ENCODE results near the gene NBAS. TPM values are rescaled to one million over a fixed set of nuclear protein-coding genes. Genes with fewer than 3 reads are reported as not detected.
"Not testable (repeated sequence)": the region's sequence is repeated elsewhere in the genome, so short reads cannot be mapped to it uniquely, and the experiment has no call there.

The NBAS gene
- polyA plus RNA-seq, 1 of the 3 experiments (the other 2 are of a cell fraction) = 12.0 TPM

- Histone ChIP-seq H3K27ac (ENCODE audit: low read depth in 2 of 2, low read length in 1 of 2) (no peak overlapping the region), H3K4me2 (no peak overlapping the region), H3K9me3 (no peaks in the 10 kb centered on the region), H2AFZ (ENCODE audit: low read depth) (no peak overlapping the region), H3K4me1 (ENCODE audit: control insufficient read depth in 1 of 2, insufficient read depth in 2 of 2, low read depth in 1 of 2, low read length in 1 of 2) (peaks cover 0 to 2% of the 10 kb centered on the region in 2 experiments; a peak in 1 of 4 replicates), H3K9me2 (no peaks in the 10 kb centered on the region), H3K9ac (no peak overlapping the region), H3K79me2 (ENCODE audit: insufficient read depth) (no peaks in the 10 kb centered on the region), H3F3A (replicated peaks; ENCODE audit: insufficient read depth) (no peaks in the 10 kb centered on the region), H4K20me1 (ENCODE audit: insufficient read depth) (no peaks in the 10 kb centered on the region), H3K27me3 (ENCODE audit: insufficient read depth) (no peaks in the 10 kb centered on the region), H3K36me3 (replicated peaks in 1 of 2; ENCODE audit: control insufficient read depth in 1 of 2, insufficient read depth in 2 of 2, low read length in 1 of 2) (peaks cover 2 to 4% of the 10 kb centered on the region in 2 experiments), H3K4me3 (ENCODE audit: low read depth in 2 of 2, low read length in 1 of 2) (no peak overlapping the region)
- no peak for DNase-seq
- CTCF ChIA-PET = interaction anchor here (1.1 to 1.4 kb wide), 2 partner anchors 9 to 317 kb away, joined by 3 to 4 read pairs; no protein-coding TSS in a partner anchor
- no peak for TF ChIP-seq EZH2phosphoT487 (IDR thresholded peaks at IDR 0.05; ENCODE audit: borderline replicate concordance, low read depth)
- TF ChIP-seq USF1 (IDR thresholded peaks at IDR 0.05; ENCODE audit: borderline replicate concordance, low read depth) = no peak
- no peak for TF ChIP-seq USF2 (IDR thresholded peaks at IDR 0.05; ENCODE audit: borderline replicate concordance, low read depth, low read length)
- no peak for TF ChIP-seq CHD2 (IDR thresholded peaks at IDR 0.05; ENCODE audit: low read length, partially characterized antibody)
- no peak for TF ChIP-seq SMC3 (IDR thresholded peaks at IDR 0.05; ENCODE audit: low read depth, low read length)
- TF ChIP-seq RFX5 (IDR thresholded peaks at IDR 0.05; ENCODE audit: low read length) = no peak
- TF ChIP-seq MEF2A (IDR thresholded peaks at IDR 0.05; ENCODE audit: borderline replicate concordance, low read depth) = no peak
- no peak for TF ChIP-seq GABPA (IDR thresholded peaks at IDR 0.05; ENCODE audit: low read depth)
- TF ChIP-seq FOXM1 (IDR thresholded peaks at IDR 0.05; ENCODE audit: low read depth) = no peak
- no peak for TF ChIP-seq PBX3 (IDR thresholded peaks at IDR 0.05)
- TF ChIP-seq TCF12 (IDR thresholded peaks at IDR 0.05) = no peak
- no peak for TF ChIP-seq RAD21 (IDR thresholded peaks at IDR 0.05; ENCODE audit: low read length)
- TF ChIP-seq FOXJ3 (CRISPR knock-in tag; IDR thresholded peaks at IDR 0.05) = no peak
- TF ChIP-seq POLR2AphosphoS5 (IDR thresholded peaks at IDR 0.05; ENCODE audit: low read depth, low read length) = no peak
- no peak for TF ChIP-seq YY1 (IDR thresholded peaks at IDR 0.05; ENCODE audit: low read depth)
- WGBS (ENCODE audit: low lambda C conversion rate) = 93% methylated on average over 3 of the region's 3 CpGs
- POLR2A ChIA-PET = no interaction called here
These were observed 300.9 kb downstream of the NBAS start for GRCh38 chr2:15260196-15260595.

- Histone ChIP-seq H2AFZ (ENCODE audit: low read depth) (no peak overlapping the region), H3K27me3 (ENCODE audit: insufficient read depth) (no peaks in the 10 kb centered on the region), H3K9ac (no peak overlapping the region), H3K4me3 (ENCODE audit: low read depth in 2 of 2, low read length in 1 of 2) (no peak overlapping the region), H3K36me3 (replicated peaks in 1 of 2; ENCODE audit: control insufficient read depth in 1 of 2, insufficient read depth in 2 of 2, low read length in 1 of 2) (peaks cover 2 to 4% of the 10 kb centered on the region in 2 experiments), H3K4me1 (ENCODE audit: control insufficient read depth in 1 of 2, insufficient read depth in 2 of 2, low read depth in 1 of 2, low read length in 1 of 2) (peaks cover 0 to 2% of the 10 kb centered on the region in 2 experiments; a peak in 1 of 4 replicates), H3K9me3 (no peaks in the 10 kb centered on the region), H3K4me2 (no peak overlapping the region), H3K9me2 (no peaks in the 10 kb centered on the region), H3K79me2 (ENCODE audit: insufficient read depth) (no peaks in the 10 kb centered on the region), H3F3A (replicated peaks; ENCODE audit: insufficient read depth) (no peaks in the 10 kb centered on the region), H3K27ac (ENCODE audit: low read depth in 2 of 2, low read length in 1 of 2) (no peak overlapping the region), H4K20me1 (ENCODE audit: insufficient read depth) (no peaks in the 10 kb centered on the region)
- 88% methylated on average over 1 of the region's 1 CpG for WGBS (ENCODE audit: low lambda C conversion rate)
- POLR2A ChIA-PET = no interaction called here
- DNase-seq = no peak
- CTCF ChIA-PET = interaction anchor here (1.1 to 1.4 kb wide), 2 partner anchors 9 to 318 kb away, joined by 3 to 4 read pairs; no protein-coding TSS in a partner anchor
- TF ChIP-seq RFX5 (IDR thresholded peaks at IDR 0.05; ENCODE audit: low read length) = no peak
- TF ChIP-seq GATA2 (CRISPR knock-in tag; IDR thresholded peaks at IDR 0.05) = no peak
- no peak for TF ChIP-seq ELF1 (IDR thresholded peaks at IDR 0.05)
These were observed 301.8 kb downstream of the NBAS start for GRCh38 chr2:15259356-15259756.

- DNase-seq; H3F3A ChIP-seq (replicated peaks; ENCODE audit: insufficient read depth); H3K36me3 ChIP-seq (replicated peaks in 1 of 2; ENCODE audit: control insufficient read depth in 1 of 2, insufficient read depth in 2 of 2, low read length in 1 of 2); H4K20me1 ChIP-seq (ENCODE audit: insufficient read depth); H3K9me2 ChIP-seq; H3K79me2 ChIP-seq (ENCODE audit: insufficient read depth); POLR2A ChIA-PET; H3K27ac ChIP-seq (ENCODE audit: low read depth in 2 of 2, low read length in 1 of 2); H3K4me2 ChIP-seq; H3K9ac ChIP-seq; H3K4me1 ChIP-seq (ENCODE audit: control insufficient read depth in 1 of 2, insufficient read depth in 2 of 2, low read depth in 1 of 2, low read length in 1 of 2); H2AFZ ChIP-seq (ENCODE audit: low read depth); H3K27me3 ChIP-seq (ENCODE audit: insufficient read depth); H3K4me3 ChIP-seq (ENCODE audit: low read depth in 2 of 2, low read length in 1 of 2); H3K9me3 ChIP-seq: not testable (repeated sequence)
- 90% methylated on average over 7 of the region's 7 CpGs for WGBS (ENCODE audit: low lambda C conversion rate)
- CTCF ChIA-PET = interaction anchor here (0.6 kb wide), 1 partner anchor 1251 kb away, joined by 3 read pairs; no protein-coding TSS in a partner anchor
These were observed 302.7 kb downstream of the NBAS start for GRCh38 chr2:15258385-15258784.

Measured in SK-N-SH (cell line).